NK-92 (cell line): ENCODE data around the gene C8A.

ENCODE experiments used
- DNase-seq: peaks from one replicate; lab custom pipeline; 2025; ENCODE audit not compliant: unreplicated experiment; lab: John Stamatoyannopoulos, UW

Gene C8A

DNA sequence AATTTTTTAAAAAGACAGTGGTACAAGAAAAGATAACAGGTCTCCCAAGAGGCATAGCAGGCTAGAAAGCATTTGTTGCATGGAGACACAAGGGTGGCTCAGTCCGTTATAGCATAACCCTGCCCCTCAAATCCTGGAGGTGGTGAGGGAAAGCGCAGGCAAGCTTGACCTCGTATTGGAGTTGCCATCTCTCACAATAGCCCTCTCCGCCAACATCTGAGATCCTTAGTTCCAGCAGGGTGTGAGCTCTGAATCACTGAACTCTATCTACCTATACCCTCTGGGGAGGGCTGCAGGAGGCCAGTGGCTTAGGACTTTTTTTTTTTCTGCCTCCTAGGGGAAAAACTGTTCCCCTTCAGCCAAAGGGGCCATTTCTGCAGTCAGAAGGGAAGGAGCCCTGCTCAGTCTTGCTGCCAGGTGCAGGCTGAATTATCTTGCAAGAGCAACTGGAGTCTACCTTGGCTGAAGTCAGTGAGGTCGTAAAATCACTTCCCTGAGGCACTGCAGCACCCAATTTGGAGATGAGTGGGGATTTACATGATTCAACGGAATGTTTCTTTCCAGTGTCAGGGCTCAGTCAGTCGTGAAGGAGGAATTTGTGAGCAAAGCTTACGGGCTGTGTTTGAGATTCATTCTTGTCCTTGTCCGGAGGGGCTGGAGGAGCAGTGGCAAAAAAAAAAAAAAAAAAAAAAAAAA is 17.2 kb upstream of the C8A start:
- DNase-seq = no peak

DNA sequence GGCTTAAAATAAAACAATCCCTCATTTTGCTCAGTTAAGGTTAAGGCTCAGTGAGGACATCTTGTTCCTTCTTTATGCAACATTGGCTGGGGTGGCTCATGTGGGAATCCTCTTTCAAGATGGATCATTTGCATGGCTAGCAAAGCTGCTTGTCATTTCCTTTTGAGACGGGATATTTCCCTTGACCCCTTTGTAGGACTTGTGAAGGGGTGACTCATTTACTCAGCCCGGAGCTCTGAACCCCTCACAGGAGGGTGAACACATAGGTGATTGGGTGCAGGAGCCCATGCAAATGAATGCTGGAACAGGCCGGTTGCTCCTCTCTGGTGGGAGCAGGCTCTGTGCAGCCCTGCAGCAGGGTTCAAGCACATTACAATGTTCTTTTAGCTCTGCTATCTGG is 15.8 kb upstream of the C8A start:
- DNase-seq = no peak

DNA sequence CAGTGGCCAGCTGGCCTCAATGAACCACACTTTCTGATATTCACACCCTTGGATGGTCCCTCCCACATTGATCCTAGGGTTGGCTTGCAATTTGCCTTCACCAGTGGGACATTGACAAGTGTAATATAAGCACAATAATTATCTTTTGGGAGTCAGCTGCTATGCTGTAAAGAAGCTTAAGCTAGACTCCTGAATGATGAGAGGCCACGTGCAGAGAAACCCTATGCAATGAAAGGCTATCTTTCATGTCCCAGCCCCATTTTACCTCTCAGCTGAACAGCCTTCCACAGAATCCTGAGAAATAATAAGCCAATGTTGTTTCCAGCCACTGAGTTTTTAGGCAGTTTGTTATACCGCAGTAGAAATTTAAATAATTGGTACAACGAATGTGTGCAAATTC is 11.1 kb upstream of the C8A start:
- no peak for DNase-seq

DNA sequence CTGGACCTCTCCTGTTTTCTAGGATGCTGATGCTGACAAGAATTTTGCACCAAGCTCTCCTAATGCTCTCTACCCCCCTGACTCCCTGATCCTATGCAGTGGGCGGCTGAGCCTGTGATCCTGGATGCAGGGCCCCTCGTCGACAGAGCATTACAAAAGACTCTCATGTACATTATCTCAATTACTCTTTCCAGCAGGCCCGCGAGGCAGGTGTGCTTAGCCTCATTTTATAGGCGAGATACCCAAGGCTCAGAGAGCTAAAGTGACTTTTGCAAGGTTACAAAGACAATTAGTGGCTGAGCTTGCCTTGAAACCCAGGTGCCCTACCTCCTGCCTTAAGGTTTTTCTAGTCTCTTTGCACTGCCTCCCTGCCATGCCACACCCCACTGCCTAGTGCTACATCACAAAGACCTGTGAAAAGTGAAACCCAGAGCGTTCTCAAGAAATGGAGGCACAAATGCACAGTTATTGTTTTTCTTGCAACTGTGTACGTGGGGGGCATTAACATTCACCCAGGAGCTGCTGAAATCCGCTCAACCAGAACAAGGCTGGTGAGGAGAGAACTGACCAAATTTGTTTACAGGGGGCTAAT is 10.0 kb upstream of the C8A start:
- DNase-seq = no peak

DNA sequence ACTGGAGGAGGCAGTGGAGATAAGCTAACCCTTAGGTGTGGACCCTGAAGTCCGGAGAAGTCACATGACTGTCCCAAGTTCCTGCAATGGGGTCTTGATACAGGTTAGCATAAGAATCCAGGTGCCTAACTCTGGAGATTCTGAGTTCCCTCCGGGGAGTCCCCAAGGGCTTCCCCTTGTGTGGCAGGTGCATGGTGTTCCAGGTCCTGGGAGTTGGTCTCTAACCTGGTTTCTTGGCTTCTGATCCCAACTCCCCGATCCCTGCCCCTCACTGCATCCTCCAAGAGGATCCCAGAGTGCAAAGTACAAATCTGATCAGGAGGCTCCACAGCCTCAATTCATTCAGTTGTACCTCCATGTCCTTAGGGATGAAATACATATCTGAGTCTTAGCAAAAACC is 9.3 kb upstream of the C8A start:
- no peak for DNase-seq

DNA sequence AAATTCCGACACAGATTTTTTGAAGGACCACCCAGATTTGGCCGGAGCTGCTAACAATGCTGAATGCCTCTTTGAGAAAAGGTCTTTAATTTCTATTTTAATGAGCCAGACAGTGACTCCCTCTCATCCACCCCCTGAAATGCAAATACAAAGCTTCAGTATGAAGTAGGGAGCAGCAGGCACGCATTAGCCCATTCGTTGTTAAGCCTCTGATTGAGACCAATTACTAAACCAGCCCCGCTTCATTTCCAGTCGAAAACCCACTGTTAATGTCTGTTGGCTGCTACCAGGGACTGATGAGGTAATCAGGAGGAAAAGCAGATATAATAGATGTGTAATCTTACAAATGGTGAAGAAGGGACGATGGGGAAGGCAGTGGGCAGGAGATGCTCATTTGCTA is 4.8 kb upstream of the C8A start:
- no peak for DNase-seq

DNA sequence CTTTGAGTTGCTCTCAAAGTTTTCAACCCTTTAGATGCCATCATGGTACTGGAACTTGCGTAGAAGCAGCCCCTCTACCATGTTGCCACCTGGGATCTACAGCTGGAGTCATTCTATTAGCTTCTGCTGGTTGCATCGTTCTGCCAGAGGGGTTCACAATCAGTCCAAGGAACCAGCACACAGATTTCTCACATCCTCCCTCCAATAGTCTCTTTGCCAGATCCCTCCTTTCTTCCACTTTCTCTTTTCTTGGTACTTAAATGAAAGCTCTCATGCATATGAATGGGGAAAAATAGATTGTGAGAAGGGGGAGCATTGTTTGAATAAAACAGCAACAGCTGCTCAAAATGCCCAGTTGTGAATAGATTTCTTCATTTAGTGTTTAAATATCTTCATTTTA is 4.2 kb upstream of the C8A start:
- no peak for DNase-seq

DNA sequence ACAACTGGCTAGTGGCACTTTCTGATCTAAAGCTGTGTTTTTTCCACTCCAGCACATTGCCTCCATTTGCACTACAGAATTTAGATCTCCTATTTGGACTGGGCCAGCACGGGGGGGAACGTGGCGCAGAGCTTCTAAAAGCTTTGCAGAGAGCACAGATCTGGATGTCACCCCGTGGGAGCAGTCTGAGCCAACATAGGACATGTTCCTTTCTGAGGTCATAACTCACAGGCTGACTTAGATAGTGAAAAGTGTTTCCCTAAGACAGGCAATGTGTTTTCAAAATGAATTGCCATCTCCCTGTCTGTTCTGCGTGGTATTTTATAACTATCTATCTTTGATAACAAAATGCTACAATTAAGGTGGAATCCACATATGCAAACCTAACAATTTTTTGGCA is 3.7 kb upstream of the C8A start:
- DNase-seq = no peak

DNA sequence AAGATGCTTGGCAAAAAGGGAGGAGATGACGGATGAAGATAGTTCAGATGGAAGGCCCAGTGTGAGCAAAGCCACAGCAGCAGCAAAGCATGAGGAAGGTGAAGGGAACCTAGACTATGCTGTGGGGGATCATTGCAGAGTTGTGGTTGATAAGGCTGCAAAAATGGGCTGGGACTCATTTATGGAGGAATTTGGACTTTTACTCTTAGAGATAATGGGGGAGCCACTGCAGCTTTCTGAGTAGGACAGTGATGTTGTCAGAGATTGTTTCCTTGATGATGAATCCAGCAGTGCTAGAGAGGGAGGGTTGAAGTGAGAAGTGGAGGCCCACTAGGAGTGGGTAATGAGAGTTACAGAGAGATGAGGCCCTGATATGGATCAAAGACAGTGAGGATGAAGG is 2.1 kb upstream of the C8A start:
- no peak for DNase-seq

DNA sequence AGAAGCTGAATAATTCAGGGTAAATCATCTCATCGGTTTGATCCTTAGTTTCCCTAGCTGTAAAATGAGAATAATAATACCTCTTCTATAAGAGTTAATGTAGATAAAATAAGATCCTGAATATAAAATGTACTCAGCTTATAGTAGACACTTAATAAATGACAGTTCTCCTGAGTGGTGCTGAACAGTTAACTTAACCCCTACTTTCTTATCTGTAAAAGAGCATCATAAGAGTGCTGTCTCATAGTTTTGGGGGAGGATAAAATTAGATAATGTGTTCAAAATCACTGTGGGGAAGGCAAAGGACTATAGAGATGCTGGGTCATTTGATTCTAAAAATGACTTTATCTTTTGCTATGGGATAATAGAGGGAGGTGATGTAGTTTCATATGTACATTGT is 593 bp downstream of the C8A start:
- no peak for DNase-seq

DNA sequence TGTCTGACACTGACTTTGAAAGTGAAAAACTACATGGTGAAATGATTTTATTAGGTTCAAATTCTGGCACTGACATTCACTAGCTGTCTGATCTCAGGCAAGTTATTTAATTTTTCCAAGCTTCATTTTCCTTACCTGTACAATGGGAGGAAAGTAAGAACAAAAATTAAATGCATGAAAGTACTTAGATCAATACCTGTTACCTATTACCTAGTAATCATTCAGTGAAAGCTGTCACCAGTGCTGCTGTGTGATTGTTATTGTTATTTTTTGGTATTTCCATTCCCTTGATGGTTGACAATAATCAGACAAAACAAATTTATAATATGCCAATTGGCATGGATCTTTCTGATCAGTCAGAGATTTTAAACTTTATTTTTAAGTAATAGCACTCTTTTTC is 1.6 kb downstream of the C8A start:
- no peak for DNase-seq

DNA sequence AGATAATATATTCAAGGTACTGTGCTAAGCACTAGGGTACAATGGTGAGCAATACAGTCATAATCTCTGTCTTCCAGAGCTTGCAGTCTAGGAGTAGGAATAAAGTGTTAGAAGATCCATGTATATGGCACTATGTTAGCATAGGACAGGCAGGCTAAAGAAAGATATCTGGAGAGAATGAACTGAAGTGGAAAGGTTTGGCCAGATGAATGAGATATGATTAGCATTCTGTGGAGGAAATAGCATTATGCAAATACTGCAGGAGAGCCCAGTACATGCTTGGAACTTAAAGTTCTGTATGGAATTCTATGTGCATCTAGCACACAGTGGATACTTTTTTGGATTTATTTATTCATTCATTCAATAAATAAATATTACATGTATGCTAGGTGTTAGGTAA is 4.7 kb downstream of the C8A start:
- DNase-seq = no peak

DNA sequence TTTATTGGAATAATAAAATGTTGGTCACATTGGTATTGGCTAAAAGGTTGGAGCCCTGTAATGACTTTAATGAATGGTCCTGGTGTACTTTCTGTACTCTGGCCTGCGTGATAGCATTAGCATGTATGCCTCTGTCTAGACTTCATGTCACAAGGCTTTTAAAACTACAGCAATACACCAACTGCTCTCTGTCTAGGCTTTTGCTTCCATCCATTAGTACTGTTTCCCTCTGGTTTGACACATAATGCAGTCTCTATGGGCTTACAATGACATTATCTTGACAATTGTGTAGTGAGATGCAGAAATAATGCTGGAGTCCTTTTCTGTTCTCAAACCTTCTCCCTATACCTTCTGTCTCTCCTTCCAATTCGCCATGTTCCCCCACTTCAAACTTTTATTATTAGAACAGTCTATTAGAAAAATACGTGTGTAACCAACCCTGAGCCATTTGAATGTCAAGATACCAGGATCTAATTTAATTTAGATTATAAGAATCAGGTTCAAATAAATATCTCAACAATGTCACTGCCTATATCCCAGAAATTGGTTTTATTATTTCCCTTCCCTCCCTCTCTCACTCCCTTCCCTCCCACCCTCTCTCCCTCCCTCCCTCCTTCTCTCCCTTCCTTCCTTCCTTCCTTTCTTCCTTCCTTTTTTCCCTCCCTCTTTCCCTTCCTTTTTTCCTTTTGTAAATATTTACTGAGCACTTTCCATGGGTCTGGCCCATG is 8.8 kb downstream of the C8A start:
- DNase-seq = no peak

DNA sequence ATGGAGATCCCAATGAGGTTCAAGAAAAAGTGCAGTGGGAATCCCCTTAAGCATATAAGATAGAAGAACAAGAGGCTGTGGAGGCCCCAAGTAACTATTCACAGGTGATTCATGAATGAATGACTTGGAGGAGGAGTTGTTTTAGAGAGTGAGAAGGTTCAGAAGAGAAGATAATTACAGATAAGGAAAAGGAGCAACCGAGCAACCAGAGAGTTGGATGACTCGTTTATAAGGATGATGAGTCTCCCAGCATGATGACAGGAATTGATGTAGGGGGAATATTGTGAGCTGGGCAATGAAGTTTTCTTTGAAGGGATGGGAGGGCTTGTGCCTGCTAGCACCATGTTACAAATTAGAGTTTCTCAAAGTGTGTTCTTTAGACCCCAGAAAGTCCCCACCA is 9.8 kb downstream of the C8A start:
- no peak for DNase-seq

DNA sequence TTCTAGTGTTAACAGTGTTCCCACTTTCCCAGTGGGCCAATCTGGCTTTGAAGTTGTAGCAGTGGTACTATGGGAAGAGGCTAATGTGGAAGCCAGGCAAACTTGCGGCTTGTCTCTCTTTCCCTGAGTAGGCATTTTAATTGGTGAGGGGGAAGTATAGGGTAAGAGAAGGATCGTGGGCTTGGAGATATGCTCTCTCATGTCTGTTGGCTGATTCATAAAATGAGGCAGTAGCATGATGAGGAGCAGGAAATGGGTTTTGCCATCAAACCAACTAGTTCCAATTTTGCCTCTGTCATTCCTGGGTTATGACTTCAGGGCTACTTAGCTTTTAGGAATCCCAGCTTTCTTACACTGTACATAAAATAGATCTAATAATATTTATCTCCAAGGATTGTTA is 12.1 kb downstream of the C8A start:
- DNase-seq = no peak

DNA sequence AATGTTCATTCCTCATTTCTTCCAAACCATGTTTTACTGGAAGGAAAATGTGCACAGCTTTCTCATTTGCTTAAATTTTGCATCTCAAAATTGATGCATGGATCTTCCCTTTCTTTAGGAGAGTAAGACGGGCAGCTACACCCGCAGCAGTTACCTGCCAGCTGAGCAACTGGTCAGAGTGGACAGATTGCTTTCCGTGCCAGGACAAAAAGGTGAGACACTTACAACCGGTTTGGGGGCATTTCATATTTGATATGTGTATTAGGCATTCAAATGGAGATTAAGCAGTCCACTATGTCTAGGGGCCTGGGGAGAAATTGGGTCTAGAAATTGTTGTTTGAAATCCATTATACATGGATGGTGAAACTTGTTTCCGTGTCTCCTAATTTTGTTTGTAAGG is 12.9 kb downstream of the C8A start:
- no peak for DNase-seq

DNA sequence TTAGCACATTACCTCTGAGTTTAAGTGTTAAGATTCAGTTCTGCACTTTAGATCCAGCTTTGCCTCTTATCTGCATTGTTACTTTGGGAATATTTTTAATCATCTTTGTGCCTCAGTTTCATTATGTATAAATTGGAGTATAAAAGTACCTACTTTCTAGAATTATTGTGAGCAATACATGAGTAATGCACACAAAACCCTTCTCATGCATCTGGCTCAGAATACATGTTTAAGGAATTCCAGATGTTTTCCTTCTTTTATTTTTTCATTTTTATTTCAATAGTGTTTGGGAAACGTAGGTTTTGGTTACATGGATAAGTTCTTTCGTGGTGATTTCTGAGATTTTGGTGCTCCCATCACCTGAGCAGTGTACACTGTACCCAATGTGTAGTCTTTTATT is 14.2 kb downstream of the C8A start:
- no peak for DNase-seq

DNA sequence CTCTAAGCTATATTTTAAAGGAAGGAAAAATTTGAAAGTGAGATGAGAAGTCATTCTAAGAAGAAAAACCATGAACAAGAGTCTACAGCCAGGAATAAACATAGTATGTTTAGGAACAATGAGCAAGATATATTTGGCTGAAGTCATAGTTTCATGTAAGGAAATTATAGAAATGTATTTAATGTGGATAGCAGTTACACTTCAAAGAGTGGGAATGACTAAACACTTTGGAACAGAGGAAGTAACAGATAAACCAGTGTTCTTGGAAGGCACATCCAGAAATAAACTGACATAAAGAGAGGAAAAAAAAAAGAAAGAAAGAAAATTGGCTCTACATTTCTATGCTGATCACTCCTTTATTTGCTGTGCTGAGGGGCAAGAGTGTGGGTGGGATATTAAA is 18.0 kb downstream of the C8A start:
- DNase-seq = no peak

DNA sequence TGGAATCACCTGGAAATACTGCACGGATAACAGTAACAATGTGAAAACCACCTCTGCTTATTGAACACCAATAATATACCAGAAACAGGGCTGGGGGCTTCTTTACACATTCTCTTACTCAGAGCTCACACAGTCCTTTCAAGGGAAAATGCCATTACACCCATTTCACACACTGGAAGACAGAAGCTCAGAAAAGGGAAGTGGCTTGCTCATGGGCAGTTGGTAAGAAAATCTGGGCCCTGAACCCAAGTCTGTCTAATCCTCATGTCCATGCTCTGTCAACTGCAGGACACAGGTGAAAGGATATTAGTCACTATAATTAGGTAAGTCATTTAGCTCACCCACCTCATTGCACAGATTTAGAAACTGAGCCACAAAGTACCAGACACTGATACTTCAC is 18.6 kb downstream of the C8A start:
- DNase-seq = no peak

DNA sequence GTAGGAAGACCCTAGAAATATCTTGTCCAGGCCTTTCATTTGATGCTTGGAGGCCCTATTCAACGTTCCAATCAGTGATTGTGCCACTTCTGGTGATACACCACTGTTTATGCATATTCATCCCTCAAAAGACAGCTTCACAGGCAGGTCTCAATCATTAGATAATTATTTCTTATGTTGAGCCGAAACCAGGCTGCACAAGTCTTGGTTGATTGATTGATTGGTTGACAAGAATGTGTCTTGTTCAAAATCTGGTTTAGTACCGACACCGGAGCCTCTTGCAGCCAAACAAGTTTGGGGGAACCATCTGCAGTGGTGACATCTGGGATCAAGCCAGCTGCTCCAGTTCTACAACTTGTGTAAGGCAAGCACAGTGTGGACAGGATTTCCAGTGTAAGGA is 20.1 kb downstream of the C8A start:
- DNase-seq = no peak

DNA sequence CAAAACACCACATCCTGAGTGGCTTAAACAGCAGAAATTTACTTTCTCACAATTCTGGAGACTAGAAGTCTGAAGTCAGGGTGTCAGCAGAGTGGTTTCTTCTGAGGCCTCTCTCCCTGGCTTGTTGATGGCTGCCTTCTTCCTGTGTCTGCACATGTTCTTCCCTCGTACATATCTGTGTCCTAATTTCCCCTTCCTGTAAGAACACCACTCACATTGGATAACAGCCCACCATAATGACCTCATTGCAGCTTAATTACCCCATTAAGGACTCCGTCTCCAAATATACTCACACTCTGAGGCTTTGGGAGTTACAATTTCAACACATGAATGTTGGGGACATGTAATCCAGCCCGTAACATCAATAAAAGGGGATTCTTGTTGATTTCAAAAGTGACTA is 23.4 kb downstream of the C8A start:
- DNase-seq = no peak

DNA sequence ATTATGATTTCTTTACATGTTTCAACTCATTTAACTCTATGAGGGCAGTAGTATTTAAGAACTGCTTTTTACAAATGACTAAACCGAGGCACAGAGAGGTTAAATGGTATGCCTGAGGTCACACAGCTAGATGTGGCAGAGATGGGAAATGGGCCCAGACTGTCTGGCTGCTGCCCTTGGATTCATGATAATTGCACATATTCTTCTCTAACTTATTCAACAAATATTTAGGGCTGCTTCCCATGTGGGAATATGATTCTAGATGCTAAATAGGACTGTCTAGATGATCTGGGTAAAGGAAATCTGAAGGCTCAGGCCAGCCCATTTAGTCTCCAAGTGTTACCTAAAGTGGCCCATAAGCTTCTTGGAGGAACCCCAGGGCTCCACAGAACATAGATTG is 26.2 kb downstream of the C8A start:
- no peak for DNase-seq

DNA sequence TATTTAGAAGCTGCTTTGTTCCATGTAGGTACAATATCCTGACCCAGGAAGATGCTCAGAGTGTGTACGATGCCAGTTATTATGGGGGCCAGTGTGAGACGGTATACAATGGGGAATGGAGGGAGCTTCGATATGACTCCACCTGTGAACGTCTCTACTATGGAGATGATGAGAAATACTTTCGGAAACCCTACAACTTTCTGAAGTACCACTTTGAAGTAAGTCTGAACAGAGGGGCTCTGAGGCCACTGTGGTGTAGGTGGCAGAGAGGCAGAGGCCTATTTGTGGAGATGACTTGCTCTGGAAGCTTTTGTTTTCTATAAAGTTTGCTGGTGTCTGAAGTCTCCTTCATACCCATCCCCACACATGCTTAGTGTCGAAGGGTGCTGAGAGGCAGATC is 26.8 kb downstream of the C8A start:
- no peak for DNase-seq
